Loucy (cell line): ENCODE data around the gene FSTL5.

Source experiments
- EZH2phosphoT487 ChIP-seq: fragments of 200-600 bp; IDR thresholded peaks from 2 replicates; pipeline ENCODE4 v1.6.1; 2018; ENCODE audit warnings: antibody characterized with exemption, mild to moderate bottlenecking, moderate library complexity, borderline replicate concordance
- TF ChIP-seq, protein P1 (sequence below): fragments of 200-600 bp; sonication (generic); conservative IDR thresholded peaks from 2 replicates; pipeline ENCODE4 v1.5.1; 2014; ENCODE audit warnings: mild to moderate bottlenecking, antibody characterized with exemption, low read length

DNA sequence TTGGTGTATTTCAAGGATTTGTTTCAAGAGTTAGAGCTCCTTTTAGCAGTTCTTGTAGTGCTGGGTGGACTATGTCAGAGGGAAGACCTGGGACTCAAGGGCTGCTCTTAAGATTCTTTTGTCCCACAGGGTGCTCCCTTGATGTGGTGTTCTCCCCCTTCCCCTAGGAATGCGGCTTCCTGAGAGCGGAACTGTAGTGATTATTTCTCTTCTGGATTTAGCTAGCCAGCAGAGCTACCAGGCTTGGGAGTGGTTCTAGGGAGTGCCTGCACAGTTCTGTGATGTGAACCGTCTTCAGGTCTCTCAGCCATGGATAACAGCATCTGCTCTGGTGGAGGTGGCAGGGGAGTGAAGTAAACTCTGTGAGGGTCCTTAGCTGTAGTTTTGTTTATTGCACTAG, 336.8 kb downstream of the FSTL5 start:
- TF ChIP-seq, protein P1, sequence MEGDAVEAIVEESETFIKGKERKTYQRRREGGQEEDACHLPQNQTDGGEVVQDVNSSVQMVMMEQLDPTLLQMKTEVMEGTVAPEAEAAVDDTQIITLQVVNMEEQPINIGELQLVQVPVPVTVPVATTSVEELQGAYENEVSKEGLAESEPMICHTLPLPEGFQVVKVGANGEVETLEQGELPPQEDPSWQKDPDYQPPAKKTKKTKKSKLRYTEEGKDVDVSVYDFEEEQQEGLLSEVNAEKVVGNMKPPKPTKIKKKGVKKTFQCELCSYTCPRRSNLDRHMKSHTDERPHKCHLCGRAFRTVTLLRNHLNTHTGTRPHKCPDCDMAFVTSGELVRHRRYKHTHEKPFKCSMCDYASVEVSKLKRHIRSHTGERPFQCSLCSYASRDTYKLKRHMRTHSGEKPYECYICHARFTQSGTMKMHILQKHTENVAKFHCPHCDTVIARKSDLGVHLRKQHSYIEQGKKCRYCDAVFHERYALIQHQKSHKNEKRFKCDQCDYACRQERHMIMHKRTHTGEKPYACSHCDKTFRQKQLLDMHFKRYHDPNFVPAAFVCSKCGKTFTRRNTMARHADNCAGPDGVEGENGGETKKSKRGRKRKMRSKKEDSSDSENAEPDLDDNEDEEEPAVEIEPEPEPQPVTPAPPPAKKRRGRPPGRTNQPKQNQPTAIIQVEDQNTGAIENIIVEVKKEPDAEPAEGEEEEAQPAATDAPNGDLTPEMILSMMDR: no peak
- no peak for TF ChIP-seq EZH2phosphoT487
